K562 (cell line): ENCODE measurements around the gene RPH3AL.

Experiments used
- ATF2 ChIP-seq: sonication (generic); formaldehyde crosslinking; IDR thresholded peaks from 2 replicates; pipeline ENCODE4 v1.8.1; 2022; ENCODE audit warnings: missing genetic modification reagents
- MXI1 ChIP-seq: IDR thresholded peaks from 2 replicates; pipeline ENCODE4 v1.6.1; 2011; ENCODE audit warnings: low read depth, mild to moderate bottlenecking, improper control_type of control experiment, low read length
- POLR2A ChIP-seq: fragments of 450-650 bp; conservative IDR thresholded peaks from 2 replicates; pipeline ENCODE4 v1.6.1; 2016
- SP1 ChIP-seq: sonication (generic); formaldehyde crosslinking; IDR thresholded peaks from 2 replicates; pipeline ENCODE4 v1.8.1; 2022; ENCODE audit warnings: mild to moderate bottlenecking, missing genetic modification reagents
- TRIM28 ChIP-seq: fragments of 450-650 bp; IDR thresholded peaks from 2 replicates; pipeline ENCODE4 v1.6.1; 2017
- ZBED1 ChIP-seq: IDR thresholded peaks from 2 replicates; pipeline ENCODE4 v1.6.1; 2014
- ZFP91 ChIP-seq: sonication (generic); formaldehyde crosslinking; IDR thresholded peaks from 2 replicates; pipeline ENCODE4 v1.8.0; 2022; ENCODE audit warnings: mild to moderate bottlenecking, missing genetic modification reagents
- TF ChIP-seq, protein P1 (sequence below): IDR thresholded peaks from 2 replicates; pipeline ENCODE4 v1.6.1; 2016; ENCODE audit warnings: missing genetic modification characterization, missing compliant biosample characterization
- TF ChIP-seq, protein P2 (sequence below): sonication (generic); formaldehyde crosslinking; IDR thresholded peaks from 2 replicates; pipeline ENCODE4 v1.9.0; 2022; ENCODE audit warnings: mild to moderate bottlenecking, missing genetic modification reagents

DNA sequence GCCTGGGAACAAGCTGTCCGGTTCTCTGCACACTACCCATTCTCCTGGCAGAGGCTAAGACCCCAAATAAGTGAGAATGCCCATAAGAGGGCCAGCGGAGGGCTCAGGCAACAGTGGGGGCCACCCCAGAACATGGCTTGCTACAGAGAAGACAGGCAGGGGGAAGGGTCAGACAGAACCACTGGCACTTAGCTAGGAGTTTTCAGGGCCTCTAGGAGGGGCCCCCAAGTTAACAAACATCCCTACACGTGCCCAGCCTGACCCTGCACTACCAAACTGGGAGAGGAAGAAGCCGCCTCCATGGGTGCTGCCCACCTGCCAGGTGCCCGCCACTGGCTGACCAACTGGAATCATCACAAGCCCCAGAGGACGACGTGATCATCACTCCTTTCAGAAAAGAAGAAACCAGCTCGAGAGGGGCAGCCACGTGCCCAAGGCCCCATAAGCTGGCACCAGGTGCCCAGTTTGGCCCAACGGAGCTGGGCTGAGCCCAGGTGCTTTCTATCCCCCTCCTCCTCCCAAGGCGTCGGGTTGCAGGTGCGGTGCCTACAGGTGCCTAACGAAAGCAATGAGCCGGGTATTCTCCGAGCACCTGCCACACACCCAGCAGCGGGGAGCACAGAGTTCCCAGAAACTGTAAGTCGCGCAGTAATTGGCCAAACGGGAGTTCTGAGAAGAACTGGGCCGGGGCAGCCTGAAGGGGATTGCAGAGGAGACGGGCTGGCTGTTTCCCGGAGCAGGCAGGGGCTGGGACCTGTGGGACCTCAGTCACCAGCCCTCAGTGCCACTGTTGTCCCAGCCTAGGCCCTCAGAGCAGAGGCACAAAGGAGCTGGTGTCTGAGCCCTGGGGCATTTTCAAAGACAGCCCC lies 13.2 kb downstream of the RPH3AL start:
- TF ChIP-seq, protein P1, sequence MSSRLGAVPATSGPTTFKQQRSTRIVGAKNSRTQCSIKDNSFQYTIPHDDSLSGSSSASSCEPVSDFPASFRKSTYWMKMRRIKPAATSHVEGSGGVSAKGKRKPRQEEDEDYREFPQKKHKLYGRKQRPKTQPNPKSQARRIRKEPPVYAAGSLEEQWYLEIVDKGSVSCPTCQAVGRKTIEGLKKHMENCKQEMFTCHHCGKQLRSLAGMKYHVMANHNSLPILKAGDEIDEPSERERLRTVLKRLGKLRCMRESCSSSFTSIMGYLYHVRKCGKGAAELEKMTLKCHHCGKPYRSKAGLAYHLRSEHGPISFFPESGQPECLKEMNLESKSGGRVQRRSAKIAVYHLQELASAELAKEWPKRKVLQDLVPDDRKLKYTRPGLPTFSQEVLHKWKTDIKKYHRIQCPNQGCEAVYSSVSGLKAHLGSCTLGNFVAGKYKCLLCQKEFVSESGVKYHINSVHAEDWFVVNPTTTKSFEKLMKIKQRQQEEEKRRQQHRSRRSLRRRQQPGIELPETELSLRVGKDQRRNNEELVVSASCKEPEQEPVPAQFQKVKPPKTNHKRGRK (tag) = no peak
- TF ChIP-seq ZFP91 (CRISPR knock-in tag) = no peak
- no peak for TF ChIP-seq ZBED1
- TF ChIP-seq ATF2 (CRISPR knock-in tag) = no peak
- no peak for TF ChIP-seq POLR2A
- TF ChIP-seq SP1 (CRISPR knock-in tag) = no peak
- no peak for TF ChIP-seq MXI1
- TF ChIP-seq TRIM28 = no peak
- TF ChIP-seq, protein P2, sequence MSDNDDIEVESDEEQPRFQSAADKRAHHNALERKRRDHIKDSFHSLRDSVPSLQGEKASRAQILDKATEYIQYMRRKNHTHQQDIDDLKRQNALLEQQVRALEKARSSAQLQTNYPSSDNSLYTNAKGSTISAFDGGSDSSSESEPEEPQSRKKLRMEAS (CRISPR knock-in tag) = no peak
